Measurements from ENCODE around the gene TSEN2. TPM values are rescaled to one million over a fixed set of nuclear protein-coding genes. Genes with fewer than 3 reads are reported as not detected.

Gene TSEN2
- total and polyA plus RNA-seq, 9 donors, result 13.2 to 27.4 (median 23.2) TPM

- H3K4me1 ChIP-seq (ENCODE audit: insufficient read depth), result no peaks in the 10 kb centered on the region
- H3K9me3 ChIP-seq, result no peaks in the 10 kb centered on the region
- DNase-seq, result no peak
- H3K27me3 ChIP-seq, result no peaks in the 10 kb centered on the region
- no peak overlapping the region for H3K27ac ChIP-seq
- 70 to 72% (median 71%) methylated on average over 4 of the region's 4 CpGs for WGBS, 3 donors
- TF ChIP-seq CTCF (IDR thresholded peaks at IDR 0.05) (no peak), POLR2A (IDR thresholded peaks at IDR 0.05) (no peak), EP300 (IDR thresholded peaks at IDR 0.05) (no peak)
- no peaks in the 10 kb centered on the region for H3K36me3 ChIP-seq
- no peak overlapping the region for H3K4me3 ChIP-seq
- intact Hi-C loops (cut with DNase I), result no loop called here
These were observed 98.5 kb downstream of the TSEN2 start for GRCh38 chr3:12582730-12583129.

Small RNA genes within 50 kb of the gene (small RNA-seq; reads per million reads assigned to genes)
- gene RF00017 (not detected), gene RNA5SP123 (not detected), gene RNU6-377P (not detected)

Other genes with a start within 250 kb of the TSEN2 start
- gene PPARG, start 195.4 kb upstream of the TSEN2 start, total RNA-seq, result 10 to 100 TPM; 12.8 to 53.6 (median 32.4) TPM
- gene PPARG, start 195.4 kb upstream of the TSEN2 start, polyA plus RNA-seq, result 10 to 100 TPM; 28.6 to 41.4 TPM
- gene MKRN2OS, start 61.0 kb downstream of the TSEN2 start, total RNA-seq, result 1 to 10 TPM in 1 of 7 donors, under 1 TPM in 1, not detected in 5; 0.27 to 1.1 TPM
- not detected for gene MKRN2OS, start 61.0 kb downstream of the TSEN2 start, polyA plus RNA-seq
- 10 to 100 TPM; 23.8 to 42.3 (median 28.8) TPM for gene MKRN2, start 72.6 kb downstream of the TSEN2 start, total RNA-seq
- 10 to 100 TPM; 24.2 to 31.6 TPM for gene MKRN2, start 72.6 kb downstream of the TSEN2 start, polyA plus RNA-seq
- 100 to 1,000 TPM in 2 of 7 donors, 10 to 100 TPM in 5; 75.0 to 106 (median 78.8) TPM for gene RAF1, start 179.6 kb downstream of the TSEN2 start, total RNA-seq
- gene RAF1, start 179.6 kb downstream of the TSEN2 start, polyA plus RNA-seq, result 10 to 100 TPM; 62.1 to 82.1 TPM